Measurements from ENCODE around the gene LRRC56. TPM values are rescaled to one million over a fixed set of nuclear protein-coding genes. Genes with fewer than 3 reads are reported as not detected.

The LRRC56 gene
- total RNA-seq, 1 donor from 2014 or later, result 0.22 TPM

Small RNA genes within 50 kb of the gene (microRNA-seq; reads per million reads assigned to microRNA genes)
- 496 reads per million, percentile 67 among the genes with 10 or more reads in this experiment for gene MIR210 (ENCODE audit: borderline number of aligned reads)

Other genes with a start within 250 kb of the LRRC56 start
- gene PGGHG, start 248.4 kb upstream of the LRRC56 start, total RNA-seq, result 7.2 TPM
- not detected for gene IFITM5, start 238.0 kb upstream of the LRRC56 start, total RNA-seq
- gene IFITM2, start 229.7 kb upstream of the LRRC56 start, total RNA-seq, result 200 TPM
- gene IFITM1, start 223.5 kb upstream of the LRRC56 start, total RNA-seq, result 101 TPM
- gene IFITM3, start 216.7 kb upstream of the LRRC56 start, total RNA-seq, result 259 TPM
- gene B4GALNT4, start 168.0 kb upstream of the LRRC56 start, total RNA-seq, result 0.50 TPM
- 0.84 TPM for gene PKP3, start 143.3 kb upstream of the LRRC56 start, total RNA-seq
- 47.5 TPM for gene SIGIRR, start 122.5 kb upstream of the LRRC56 start, total RNA-seq
- 1.3 TPM for gene ANO9, start 95.5 kb upstream of the LRRC56 start, total RNA-seq
- gene PTDSS2, start 87.2 kb upstream of the LRRC56 start, total RNA-seq, result 31.8 TPM
- 171 TPM for gene RNH1, start 30.3 kb upstream of the LRRC56 start, total RNA-seq
- 67.1 TPM for gene HRAS, start 2.0 kb upstream of the LRRC56 start, total RNA-seq
- gene LMNTD2, start 23.2 kb downstream of the LRRC56 start, total RNA-seq, result 0.20 TPM
- 4.6 TPM for gene RASSF7, start 23.4 kb downstream of the LRRC56 start, total RNA-seq
- gene PHRF1, start 38.9 kb downstream of the LRRC56 start, total RNA-seq, result 18.5 TPM
- gene IRF7, start 78.4 kb downstream of the LRRC56 start, total RNA-seq, result 14.4 TPM
- not detected for gene CDHR5, start 87.4 kb downstream of the LRRC56 start, total RNA-seq
- gene SCT, start 89.7 kb downstream of the LRRC56 start, total RNA-seq, result not detected
- gene DRD4, start 99.7 kb downstream of the LRRC56 start, total RNA-seq, result not detected
- 15.9 TPM for gene DEAF1, start 157.7 kb downstream of the LRRC56 start, total RNA-seq
- 9.0 TPM for gene TMEM80, start 158.3 kb downstream of the LRRC56 start, total RNA-seq
- gene EPS8L2, start 168.7 kb downstream of the LRRC56 start, total RNA-seq, result 3.3 TPM
- 103 TPM for gene TALDO1, start 209.9 kb downstream of the LRRC56 start, total RNA-seq
- 23.1 TPM for gene GATD1, start 240.0 kb downstream of the LRRC56 start, total RNA-seq